Activated CD4-positive, CD25-positive, alpha-beta regulatory T cell (primary cell): ENCODE data around the gene BLID.

Source experiments
- DNase-seq, 4 experiments: peaks; one replicate each; lab custom pipeline; 2025; lab: John Stamatoyannopoulos, UW

Gene BLID, protein sequence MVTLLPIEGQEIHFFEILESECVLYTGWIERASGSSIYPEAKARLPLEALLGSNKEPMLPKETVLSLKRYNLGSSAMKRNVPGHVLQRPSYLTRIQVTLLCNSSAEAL

DNA sequence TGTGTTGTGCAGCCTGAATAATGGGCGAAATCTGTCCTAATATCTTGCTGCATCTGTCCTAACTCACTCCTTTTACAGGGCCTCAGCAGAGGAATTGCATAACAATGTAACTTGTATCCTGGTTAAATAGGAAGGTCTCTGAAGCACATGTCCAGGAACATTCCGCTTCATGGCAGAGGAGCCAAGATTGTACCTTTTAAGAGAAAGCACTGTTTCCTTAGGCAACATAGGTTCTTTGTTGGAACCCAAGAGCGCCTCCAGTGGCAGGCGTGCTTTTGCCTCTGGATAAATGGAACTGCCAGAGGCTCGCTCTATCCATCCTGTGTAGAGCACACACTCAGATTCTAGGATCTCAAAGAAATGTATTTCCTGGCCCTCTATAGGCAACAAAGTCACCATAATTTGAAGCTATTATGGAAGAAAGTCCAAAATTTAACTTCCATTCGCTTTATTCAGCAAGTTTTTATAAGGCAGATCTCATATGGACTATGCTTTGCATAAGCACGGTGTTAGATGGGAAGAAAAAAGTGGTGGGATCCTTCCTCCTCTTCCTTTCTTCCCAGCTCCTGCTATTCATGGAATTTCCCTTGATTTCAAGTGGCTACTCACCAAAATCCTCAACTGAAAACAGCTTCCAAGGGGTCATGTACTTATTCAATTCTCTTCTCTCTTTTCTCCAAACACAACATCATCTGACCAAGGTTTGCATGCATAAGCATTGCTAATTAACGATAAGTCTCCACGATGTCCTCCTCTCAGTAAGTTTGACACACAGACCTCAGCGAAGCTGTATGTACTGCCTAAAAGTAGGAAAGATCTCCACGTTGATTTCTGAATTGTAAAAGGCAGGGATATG, at the start of gene BLID:
Gene BLID (minus strand): TSS at position 692 of the 856 bp plus-strand sequence. CDS start 293 bp downstream, at position 399.
- DNase-seq = no peak

DNA sequence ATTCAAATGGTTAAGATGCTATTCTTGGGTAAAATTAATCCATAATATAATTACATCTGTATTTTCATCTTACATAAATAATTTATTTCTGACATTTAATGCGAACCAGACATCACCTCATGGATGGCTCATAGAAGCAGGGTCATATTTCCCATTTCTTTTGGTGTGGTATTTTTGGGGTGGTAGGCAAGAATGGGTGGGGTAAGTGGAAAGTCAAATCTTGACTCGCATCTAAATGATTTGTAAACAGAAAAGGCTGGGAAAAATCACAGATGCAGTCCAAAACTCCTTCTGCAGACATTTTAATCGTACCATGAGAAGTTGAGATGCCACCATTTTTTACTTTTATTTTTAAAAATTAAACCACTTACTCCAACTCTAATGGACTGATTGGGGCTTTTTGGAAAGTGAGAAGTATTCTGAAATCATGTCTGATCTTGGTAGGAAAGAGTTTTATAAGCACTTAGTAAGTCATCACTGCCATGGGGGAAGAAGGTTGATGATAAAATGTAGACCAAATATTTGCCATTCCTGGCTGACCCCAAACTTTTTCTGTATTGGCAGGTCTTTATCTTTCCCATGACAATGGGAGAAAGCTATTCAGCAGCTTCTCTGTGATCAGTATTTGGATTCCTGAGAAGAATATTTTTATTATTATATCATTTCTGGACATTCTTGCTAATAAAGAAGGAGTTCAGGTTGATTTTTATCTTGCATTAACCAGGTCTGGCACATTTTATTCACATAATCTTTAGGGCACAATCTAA, 47.2 kb upstream of the BLID start:
- no peak for DNase-seq

DNA sequence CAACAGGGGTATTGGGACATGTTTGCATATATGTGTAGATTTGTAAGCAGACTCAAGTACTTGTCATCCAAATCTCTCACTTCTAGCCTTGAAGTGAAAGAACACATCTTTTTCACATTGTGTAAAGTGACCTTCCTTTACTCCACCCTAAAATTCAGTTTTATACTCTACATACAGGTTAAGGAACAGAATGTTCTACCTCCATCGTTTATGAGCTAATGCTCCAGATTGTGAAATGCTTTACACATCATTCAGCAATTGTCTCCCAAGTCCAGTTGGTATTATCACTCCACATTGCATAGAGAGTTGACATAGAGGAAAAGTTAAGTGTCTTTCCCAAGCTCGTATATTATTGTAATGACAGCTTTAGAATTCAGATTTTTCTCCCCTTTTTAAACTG, 46.1 kb upstream of the BLID start:
- no peak for DNase-seq

DNA sequence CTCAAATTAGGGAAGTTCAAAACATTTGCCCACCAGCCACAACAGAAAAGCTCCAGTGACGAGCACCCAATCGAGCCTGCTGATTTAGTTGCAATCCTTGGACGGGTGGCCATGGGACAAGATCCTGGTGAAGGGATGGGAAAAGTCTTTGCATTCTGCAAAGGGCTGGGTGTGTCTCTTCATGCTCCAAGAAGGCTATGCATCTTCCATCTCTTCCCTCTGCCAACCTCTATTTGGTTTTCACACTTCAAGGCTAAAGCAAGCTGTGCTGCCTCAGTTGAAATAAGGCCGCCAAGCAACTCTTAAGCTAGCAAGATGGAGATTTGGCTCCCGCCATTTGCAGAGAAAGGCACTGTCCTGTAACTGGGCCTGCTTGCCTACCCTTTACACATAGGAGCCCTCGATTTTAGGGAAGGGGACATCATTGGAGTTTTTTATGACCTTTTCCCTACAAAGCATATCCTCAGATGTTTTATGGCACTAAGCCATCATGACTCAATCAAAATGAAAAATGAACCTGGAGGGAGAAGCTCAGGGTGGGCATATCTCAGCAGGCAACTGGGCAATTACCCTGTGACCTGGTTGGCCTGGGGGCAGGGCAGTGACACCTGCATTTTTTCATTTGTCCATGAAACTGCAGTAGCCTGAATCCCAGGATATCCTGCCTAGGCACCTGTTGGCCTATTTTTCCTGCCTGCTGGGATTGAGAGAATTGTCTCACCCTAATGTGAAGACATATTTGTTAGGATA, 45.0 kb upstream of the BLID start:
- no peak for DNase-seq

DNA sequence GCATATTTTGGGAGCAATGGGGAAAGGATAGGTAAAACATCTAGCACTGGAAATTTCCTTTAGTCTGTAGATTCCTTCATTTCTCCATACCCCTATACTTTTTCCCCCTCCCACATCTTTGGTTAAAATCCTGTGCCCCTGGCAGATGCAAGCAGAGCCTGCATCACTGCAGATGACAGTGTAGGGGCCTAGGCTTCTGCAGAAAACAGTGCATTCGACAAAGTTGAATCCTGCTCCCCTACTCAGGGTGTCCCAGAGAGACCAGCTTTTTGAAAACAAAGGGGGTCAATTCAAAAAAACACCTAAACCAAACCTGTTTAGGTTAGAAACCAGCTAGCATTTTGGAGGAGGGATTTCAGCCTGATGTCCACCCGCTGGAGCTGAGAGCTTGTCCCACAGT, 43.8 kb upstream of the BLID start:
- DNase-seq = no peak

DNA sequence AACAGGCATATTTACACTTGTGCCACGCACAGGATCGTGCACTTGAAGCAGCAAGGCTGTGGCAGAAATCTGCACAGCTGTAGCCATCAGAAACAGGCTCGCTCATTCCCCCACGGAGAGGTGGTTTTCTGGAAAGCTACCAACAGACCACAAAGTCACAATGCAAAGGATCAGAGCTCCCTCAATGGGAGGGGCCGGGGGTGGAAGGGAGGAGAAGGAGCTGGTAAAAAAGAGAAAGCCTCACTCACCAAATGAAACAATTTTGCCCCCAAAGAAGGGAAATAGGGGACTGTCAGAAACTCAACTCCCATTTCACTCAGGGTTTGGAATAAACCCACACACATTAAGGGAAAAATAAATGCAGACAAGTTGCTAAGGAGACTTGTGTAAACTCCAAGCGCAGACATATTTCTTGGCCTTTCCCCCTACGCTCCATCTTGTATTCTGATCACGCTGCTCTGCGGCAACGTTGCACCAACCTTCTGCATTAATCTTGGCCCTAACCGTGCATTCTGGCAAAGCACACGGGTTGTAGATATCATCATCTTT, 43.2 kb upstream of the BLID start:
- no peak for DNase-seq

DNA sequence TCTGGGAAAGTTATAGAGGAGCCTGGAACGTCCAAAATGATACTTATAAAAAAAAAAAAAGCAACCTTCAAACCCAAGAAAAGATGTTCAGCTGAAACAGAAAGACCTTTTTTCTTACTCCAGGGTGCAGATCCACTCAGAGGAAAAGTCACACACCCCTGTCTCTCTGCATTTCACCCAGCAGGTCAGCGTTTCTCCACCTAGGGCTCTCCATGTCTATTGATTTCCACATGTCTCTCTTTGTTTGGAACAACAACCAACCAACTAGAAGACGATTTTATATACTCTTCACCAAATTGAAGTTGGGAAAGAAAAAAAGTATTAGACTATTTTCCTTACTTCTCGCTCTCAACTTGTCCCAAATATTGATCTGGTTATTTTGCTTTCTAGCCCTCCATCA, 42.2 kb upstream of the BLID start:
- DNase-seq = no peak

DNA sequence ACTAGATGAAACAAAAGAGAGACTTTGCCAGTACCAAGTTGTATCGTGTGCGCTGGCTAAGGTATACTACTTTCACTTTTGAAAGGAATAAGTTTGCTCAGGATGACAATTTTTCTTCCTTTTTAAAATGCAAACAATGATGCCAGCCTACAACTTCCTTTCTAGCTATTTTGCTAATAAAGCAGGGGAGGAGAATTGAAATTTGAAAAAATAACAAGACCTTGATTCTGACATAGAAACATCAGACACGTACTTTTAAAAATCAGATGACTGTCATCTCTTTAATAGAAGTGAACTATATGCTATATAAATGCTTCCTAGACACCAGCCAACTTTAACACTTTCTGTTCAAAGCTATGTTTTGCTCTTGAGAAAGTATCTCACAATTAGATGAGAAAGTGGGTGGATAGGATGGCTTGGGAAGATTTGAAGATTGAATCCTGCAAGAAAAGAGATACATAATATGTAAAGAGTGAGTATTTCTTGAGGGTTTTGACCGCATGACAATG, 41.7 kb upstream of the BLID start:
- no peak for DNase-seq

DNA sequence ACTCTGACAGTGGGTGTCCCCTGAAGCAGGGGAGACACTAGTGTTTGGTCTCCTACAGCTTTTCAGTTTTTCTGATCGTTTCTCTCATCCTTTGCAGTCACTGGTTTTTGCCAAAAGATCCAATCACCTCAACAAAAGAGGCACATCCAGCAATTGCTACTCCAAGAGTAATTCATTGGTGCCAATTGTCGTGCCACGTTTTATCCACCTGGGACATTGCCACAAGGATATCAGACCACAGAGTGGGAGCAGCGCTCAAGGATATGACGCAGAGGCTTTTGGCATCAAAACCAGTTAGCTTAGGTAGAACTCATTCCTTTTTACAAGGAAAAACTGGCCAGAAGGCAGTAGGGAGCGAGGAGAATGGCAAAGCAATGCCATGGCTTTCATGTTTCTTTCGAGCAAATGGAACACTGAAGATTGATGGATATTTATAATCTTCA, 40.9 kb upstream of the BLID start:
- no peak for DNase-seq

DNA sequence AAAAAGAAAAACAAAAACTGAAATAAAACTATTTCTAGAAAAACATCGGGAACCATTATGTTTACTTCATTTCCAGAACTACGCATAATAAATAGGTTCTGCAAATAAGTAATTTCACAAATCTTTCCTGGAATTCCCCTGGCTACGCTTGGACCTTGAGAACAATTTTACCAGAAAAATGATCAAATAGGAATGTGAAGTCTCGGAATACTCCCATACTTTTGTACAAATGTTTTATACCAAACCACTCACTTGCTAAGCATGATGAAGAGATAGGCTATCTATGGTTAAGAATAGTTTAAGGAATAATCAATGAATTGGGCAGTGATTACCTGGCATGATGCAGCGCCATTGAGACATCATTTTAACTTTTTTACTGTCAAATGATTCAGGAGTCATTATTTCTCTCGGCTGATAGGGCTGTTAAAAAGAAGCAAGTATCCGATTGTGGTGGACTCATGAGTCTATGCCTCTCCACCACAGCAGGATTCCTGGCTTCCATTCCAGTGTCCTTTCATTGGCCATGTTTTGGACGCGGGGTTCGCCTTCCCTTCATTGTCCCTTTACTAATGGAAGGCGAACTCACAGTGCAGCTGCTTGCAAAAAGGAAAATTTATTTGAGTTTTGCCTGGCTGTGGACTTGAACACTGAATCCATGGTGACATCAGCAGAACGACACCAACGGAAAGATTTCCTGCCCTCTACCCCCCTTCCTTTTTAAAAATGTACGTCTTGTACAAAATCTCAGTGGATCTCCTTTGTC, 39.9 kb upstream of the BLID start:
- DNase-seq = no peak

DNA sequence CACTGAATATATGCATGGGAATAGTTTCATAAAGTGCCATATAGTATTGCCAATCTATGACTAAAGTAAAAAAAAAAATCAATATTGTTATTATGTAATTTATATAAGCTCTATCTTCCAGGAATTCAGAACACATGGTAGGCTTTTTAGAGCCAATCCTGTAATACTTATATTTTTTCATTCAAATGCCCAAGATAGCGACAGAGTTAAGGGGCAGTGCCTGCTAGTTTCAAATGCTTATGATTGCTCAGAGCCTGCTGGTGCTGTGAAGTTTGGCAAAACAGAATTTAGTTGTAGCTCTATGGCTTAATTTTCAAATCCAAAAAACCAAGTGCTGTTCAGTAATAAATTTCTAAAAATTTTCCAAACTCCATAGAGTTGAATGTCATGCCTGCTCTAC, 39.0 kb upstream of the BLID start:
- no peak for DNase-seq

DNA sequence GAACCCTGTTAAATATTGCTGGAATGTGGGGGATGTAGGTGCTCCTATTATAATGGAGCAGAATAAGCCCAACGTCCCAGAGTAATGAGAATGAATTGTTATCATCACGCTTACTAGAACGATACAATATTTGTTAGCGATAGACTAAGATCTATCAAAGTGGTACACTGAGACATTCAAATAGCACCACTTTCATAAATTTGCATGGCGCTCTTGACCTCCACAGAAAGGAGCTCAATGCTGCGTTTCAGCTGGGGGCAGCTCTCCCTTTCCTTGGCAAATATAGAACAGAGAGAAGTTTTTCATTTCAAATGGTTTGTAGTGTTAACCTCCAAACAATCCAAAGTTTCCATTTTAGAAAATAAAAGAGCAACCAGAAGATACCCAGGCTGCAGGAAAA, 38.2 kb upstream of the BLID start:
- no peak for DNase-seq

DNA sequence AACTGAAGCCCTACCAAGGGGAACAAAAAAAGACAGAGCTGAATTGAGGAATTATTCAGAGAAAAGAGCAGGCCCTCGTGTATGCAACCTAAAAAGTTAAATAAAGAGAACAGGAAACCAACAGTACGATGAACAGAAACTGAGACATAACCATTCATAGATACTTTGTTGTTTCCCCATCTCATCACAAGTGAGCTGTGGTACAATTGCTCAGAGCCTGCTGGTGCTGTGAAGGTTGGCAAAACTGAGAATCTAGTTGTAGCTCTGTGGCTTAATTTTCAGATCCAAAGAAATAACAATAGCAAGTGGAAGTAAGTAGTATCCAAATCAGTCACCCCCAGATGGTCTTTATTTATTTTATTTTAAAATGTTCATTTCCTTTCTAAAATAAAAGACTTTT, 37.7 kb upstream of the BLID start:
- DNase-seq = no peak

DNA sequence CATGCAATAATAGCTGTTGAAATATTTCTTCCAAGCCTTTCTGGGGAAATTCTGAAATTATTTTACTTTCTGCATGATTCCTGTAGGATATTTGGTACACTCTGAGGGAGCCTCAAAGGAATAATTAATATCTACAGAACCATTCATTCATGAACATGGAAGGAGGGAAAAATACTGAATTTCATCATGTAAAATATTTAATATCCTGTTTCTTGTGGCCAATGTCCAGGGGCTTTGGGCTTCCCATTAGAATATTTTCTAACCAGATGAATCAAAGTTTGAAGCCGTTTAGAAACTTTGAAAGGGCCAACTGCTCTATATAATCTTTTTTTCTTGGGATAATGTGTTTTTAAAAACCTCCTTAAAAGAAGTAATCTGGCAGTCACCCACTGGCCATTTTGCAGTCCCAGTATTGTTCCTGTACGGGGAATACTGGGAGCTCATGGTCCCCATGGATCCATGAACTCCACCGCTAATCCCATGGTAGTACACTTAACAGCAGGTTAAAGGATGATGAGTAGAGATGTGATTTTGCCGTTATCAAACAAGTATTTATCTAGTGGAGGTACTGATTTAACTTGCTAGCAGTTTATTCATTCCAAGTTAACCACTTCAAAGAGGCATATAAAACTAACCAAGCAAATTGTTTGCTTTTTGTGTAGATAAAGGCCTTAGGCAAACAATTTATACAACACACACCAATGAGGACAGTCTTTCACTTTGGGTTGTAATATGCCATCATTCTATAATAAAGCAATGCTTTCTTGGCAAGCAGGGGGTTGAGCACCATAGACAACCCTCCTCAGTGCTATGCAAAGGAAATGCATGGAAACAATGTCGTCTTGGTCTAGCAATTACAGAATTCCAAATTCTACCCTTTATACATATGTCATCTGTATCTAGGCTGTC, 34.5 kb upstream of the BLID start:
- DNase-seq = no peak

DNA sequence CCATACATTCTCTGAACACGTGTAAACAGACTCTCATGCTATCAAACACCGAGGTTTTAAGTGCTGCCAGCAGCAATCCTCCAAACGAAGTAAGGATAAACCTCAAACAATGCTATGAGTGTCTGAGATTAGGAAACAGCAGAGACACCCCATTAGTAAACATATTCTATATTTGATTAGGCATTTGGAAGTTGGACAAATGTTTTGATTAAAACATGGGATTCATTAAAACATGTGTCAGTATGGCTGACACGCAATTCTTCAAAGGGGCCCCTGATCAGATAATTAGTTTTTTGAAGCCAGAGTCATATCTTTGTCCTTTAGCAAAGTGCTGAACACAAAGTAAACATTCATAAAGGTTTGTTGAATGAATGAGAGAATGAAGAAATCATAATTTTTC, 33.2 kb upstream of the BLID start:
- DNase-seq = no peak

DNA sequence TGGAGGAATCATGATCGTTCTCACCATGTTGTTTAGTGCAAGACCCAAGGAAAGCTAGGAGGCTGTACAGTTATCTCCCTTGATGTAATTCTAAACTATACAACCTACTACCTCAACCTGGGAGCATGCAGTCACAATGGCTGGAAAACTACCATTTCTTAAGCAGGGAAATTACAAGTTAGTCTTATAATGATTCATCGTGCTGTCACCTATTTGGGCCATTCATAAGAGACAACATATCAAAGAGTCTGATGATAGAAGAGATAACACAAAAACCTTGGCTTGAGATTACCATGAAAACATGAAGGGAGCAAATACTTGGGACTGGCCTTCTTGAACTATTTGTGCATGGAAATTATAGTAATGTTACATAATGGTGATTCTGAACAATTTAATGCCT, 30.5 kb upstream of the BLID start:
- no peak for DNase-seq

DNA sequence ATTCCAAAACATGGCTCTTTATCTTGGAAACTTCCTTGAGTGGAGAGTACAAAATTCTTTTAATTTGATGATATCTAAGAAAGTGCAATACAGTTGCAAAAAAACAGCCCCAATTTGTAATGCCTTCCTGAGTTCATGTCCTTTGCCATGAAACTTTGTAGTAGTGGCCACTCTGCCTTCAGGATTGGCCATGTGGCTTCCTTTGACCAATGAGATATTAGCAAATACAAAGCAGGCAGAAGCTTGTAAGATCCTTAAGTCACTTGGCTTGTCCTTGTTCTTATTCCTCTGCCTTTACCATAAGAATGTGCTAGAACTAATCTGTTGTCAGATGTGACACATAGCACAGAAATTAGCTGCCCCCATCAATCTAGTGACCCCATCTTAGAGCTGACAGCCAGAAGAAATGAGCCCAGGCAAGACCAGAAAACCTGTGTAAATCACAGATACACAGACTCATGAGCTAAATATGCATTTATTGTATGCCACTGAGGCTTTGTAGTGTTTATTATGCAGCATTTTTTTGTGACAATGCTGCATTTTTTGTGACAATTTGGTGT, 29.8 kb upstream of the BLID start:
- DNase-seq = no peak

DNA sequence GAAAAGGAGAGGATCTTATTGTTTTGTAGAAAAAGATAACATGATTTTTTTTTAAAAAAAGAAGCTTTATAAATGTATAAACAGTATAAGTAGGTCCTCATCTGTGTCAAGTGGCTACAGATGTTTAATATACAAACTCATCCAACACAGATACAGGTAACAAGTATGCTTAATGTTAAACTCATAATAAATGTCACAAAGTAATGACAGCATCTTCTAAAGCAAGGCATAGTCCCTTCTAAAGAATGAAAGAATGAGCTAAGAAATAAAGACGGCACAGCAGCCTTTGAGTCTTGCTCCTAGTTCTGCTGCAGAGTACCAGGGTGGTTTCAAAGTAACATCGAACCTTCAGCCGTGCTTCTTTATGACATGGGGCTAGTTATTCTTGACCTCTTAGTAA, 28.7 kb upstream of the BLID start:
- DNase-seq = no peak

DNA sequence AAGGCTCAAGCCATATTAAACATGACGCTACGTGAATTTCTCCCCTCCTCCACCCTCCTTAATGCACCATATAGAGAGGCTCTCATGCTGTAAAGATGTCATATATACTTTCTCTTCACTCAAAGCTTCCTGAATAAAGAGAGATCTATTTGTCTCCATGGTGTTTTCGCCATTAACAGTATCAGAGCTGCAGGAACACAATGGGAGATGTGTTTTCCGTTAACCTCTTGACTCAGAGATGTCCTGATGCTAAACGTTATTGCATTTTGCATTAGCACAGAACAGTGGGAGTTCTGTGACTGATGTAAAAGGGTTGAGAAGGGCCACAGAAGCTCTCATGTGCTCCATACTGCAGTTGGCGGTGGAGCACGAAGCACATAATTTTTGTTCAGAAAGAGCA, 25.7 kb upstream of the BLID start:
- no peak for DNase-seq

DNA sequence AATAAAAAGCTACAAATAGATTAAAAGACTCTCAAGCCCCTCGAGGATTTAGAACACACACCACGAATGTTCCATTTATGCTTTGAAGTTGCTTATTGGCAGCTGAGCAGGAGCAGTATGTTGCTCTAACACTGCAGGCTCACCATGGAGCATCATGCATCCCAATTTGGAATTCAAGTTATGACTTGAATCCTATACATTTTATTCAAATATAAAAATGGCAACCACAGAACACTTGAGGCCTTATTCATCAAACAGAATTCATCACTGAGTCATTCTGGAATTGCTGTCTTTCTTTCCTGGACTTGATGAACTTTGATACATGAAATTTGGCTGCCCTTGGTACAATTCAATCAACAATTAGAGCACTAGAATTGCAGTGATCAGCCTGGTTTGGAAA, 24.5 kb upstream of the BLID start:
- no peak for DNase-seq
